Measurements from ENCODE around the gene PIPOX. TPM values are rescaled to one million over a fixed set of nuclear protein-coding genes. Genes with fewer than 3 reads are reported as not detected.
A peak's percentile ranks its signal among the peaks of the same experiment; 100 is the strongest.

The PIPOX gene
- total and polyA plus RNA-seq, 2 of the 13 experiments (the other 11 are each of a cell fraction or from before 2014, with no cell fraction given): 87.3 to 154 TPM

GRCh38 chr17:29042679-29043538, at the start of gene PIPOX (continued):
- TF ChIP-seq, protein P1, sequence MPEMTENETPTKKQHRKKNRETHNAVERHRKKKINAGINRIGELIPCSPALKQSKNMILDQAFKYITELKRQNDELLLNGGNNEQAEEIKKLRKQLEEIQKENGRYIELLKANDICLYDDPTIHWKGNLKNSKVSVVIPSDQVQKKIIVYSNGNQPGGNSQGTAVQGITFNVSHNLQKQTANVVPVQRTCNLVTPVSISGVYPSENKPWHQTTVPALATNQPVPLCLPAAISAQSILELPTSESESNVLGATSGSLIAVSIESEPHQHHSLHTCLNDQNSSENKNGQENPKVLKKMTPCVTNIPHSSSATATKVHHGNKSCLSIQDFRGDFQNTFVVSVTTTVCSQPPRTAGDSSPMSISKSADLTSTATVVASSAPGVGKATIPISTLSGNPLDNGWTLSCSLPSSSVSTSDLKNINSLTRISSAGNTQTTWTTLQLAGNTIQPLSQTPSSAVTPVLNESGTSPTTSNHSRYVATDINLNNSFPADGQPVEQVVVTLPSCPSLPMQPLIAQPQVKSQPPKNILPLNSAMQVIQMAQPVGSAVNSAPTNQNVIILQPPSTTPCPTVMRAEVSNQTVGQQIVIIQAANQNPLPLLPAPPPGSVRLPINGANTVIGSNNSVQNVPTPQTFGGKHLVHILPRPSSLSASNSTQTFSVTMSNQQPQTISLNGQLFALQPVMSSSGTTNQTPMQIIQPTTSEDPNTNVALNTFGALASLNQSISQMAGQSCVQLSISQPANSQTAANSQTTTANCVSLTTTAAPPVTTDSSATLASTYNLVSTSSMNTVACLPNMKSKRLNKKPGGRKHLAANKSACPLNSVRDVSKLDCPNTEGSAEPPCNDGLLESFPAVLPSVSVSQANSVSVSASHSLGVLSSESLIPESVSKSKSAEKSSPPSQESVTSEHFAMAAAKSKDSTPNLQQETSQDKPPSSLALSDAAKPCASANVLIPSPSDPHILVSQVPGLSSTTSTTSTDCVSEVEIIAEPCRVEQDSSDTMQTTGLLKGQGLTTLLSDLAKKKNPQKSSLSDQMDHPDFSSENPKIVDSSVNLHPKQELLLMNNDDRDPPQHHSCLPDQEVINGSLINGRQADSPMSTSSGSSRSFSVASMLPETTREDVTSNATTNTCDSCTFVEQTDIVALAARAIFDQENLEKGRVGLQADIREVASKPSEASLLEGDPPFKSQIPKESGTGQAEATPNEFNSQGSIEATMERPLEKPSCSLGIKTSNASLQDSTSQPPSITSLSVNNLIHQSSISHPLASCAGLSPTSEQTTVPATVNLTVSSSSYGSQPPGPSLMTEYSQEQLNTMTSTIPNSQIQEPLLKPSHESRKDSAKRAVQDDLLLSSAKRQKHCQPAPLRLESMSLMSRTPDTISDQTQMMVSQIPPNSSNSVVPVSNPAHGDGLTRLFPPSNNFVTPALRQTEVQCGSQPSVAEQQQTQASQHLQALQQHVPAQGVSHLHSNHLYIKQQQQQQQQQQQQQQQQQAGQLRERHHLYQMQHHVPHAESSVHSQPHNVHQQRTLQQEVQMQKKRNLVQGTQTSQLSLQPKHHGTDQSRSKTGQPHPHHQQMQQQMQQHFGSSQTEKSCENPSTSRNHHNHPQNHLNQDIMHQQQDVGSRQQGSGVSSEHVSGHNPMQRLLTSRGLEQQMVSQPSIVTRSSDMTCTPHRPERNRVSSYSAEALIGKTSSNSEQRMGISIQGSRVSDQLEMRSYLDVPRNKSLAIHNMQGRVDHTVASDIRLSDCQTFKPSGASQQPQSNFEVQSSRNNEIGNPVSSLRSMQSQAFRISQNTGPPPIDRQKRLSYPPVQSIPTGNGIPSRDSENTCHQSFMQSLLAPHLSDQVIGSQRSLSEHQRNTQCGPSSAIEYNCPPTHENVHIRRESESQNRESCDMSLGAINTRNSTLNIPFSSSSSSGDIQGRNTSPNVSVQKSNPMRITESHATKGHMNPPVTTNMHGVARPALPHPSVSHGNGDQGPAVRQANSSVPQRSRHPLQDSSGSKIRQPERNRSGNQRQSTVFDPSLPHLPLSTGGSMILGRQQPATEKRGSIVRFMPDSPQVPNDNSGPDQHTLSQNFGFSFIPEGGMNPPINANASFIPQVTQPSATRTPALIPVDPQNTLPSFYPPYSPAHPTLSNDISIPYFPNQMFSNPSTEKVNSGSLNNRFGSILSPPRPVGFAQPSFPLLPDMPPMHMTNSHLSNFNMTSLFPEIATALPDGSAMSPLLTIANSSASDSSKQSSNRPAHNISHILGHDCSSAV (CRISPR knock-in tag; IDR thresholded peaks at IDR 0.05; ENCODE audit: borderline replicate concordance): no peak
- TF ChIP-seq ZNF407 (CRISPR knock-in tag; IDR thresholded peaks at IDR 0.05; ENCODE audit: not compliant biosample characterization) (no peak), ZBED4 (CRISPR knock-in tag; IDR thresholded peaks at IDR 0.05; ENCODE audit: borderline replicate concordance) (no peak; the same call in 1 of the 2 replicates), ZNF510 (CRISPR knock-in tag; IDR thresholded peaks at IDR 0.05; ENCODE audit: low read depth) (no peak), POLR2G (IDR thresholded peaks at IDR 0.05; ENCODE audit: low read depth, low read length) (peak; percentile 94), CHD2 (IDR thresholded peaks at IDR 0.05; ENCODE audit: low read depth, low read length) (no peak)
